ENCODE measurements around the gene PTPN12.

GRCh38 chr7:77579797-77580196 lies 42.7 kb downstream of the PTPN12 start:
- TF ChIP-seq CTCF (IDR thresholded peaks at IDR 0.05 in 8 of 11, conservative IDR thresholded peaks at IDR 0.05 in 3 of 11) (no peak), POLR2A (IDR thresholded peaks at IDR 0.05) (no peak)
